ENCODE results near the gene PXT1. TPM values are rescaled to one million over a fixed set of nuclear protein-coding genes. Genes with fewer than 3 reads are reported as not detected.
A peak's percentile ranks its signal among the peaks of the same experiment; 100 is the strongest.

Gene PXT1
- total RNA-seq, 2 donors from 2014 or later: 0.24 TPM; not detected in 1

- DNase-seq (ENCODE audit: low spot score): no peak
- Histone ChIP-seq H3K4me1 (peaks cover 0 to 40% of the 10 kb centered on the region in 2 donors), H3K27me3 (no peaks in the 10 kb centered on the region), H3K4me3 (peak overlapping the region; percentile 73 to 85), H3K9me3 (no peaks in the 10 kb centered on the region), H3K27ac (peak overlapping the region; percentile 98), H3K36me3 (no peaks in the 10 kb centered on the region)
- TF ChIP-seq CTCF (IDR thresholded peaks at IDR 0.05): no peak
These were observed 1.1 kb upstream of the PXT1 start for GRCh38 chr6:36443471-36444428.

GRCh38 chr6:36442103-36442670 is 467 bp downstream of the PXT1 start:
- Histone ChIP-seq H3K27me3 (no peaks in the 10 kb centered on the region), H3K4me1 (peaks cover 0 to 39% of the 10 kb centered on the region in 2 donors), H3K9me3 (no peaks in the 10 kb centered on the region), H3K36me3 (no peaks in the 10 kb centered on the region), H3K4me3 (peak overlapping the region; percentile 73 to 85), H3K27ac (peak overlapping the region; percentile 98)
- no peak for DNase-seq (ENCODE audit: low spot score)
- TF ChIP-seq CTCF (IDR thresholded peaks at IDR 0.05): no peak

- TF ChIP-seq CTCF (IDR thresholded peaks at IDR 0.05): no peak
- H3K4me3 ChIP-seq: no peak overlapping the region
- H3K27me3 ChIP-seq: no peaks in the 10 kb centered on the region
- H3K27ac ChIP-seq: peak overlapping the region; percentile 98
- H3K9me3 ChIP-seq: no peaks in the 10 kb centered on the region
- DNase-seq (ENCODE audit: low spot score): peak; percentile 99
- peaks cover 0 to 35% of the 10 kb centered on the region in 2 donors for H3K4me1 ChIP-seq
- no peaks in the 10 kb centered on the region for H3K36me3 ChIP-seq
These were observed 1.3 kb downstream of the PXT1 start for GRCh38 chr6:36441307-36441894.

- TF ChIP-seq CTCF (IDR thresholded peaks at IDR 0.05): no peak
- Histone ChIP-seq H3K36me3 (no peaks in the 10 kb centered on the region), H3K27ac (no peak overlapping the region)
These were observed 6.2 kb downstream of the PXT1 start for GRCh38 chr6:36436466-36436865.

GRCh38 chr6:36432151-36432671 is 10.4 kb downstream of the PXT1 start:
- no peaks in the 10 kb centered on the region for H3K4me1 ChIP-seq
- no peak overlapping the region for H3K4me3 ChIP-seq
- no peak for TF ChIP-seq CTCF (IDR thresholded peaks at IDR 0.05)
- H3K36me3 ChIP-seq: no peaks in the 10 kb centered on the region
- no peaks in the 10 kb centered on the region for H3K9me3 ChIP-seq
- H3K27me3 ChIP-seq: no peaks in the 10 kb centered on the region
- H3K27ac ChIP-seq: no peak overlapping the region
- no peak for DNase-seq (ENCODE audit: low spot score)

More at GRCh38 chr6:36436466-36436865, 6.2 kb downstream of the PXT1 start:
- no peaks in the 10 kb centered on the region for H3K9me3 ChIP-seq
- H3K4me3 ChIP-seq: no peak overlapping the region
- no peaks in the 10 kb centered on the region for H3K27me3 ChIP-seq
- H3K4me1 ChIP-seq: peaks cover 0 to 5% of the 10 kb centered on the region in 2 donors
- DNase-seq (ENCODE audit: low spot score): no peak

Data from right atrium auricular region (tissue), 2 donors.